IMR-90 (cell line): ENCODE measurements around the gene WDR11. TPM values are rescaled to one million over a fixed set of nuclear protein-coding genes. Genes with fewer than 3 reads are reported as not detected.

Experiments used
- ATAC-seq: fragments of 200-7000 bp; cut with Tn5 transposase; 2 replicates; pipeline ENCODE4 v1.9.1; 2020; ENCODE audit warnings: low read depth, mild to moderate bottlenecking, moderate library complexity
- BruUV-seq: library from RNA; stranded (reverse); fragments of 400-500 nt; replicated peaks from 2 replicates; lab custom pipeline; 2021; lab: Mats Ljungman, UMichigan
- CTCF ChIA-PET: fragments of 300-600 bp; formaldehyde crosslinking; extraction: SDS; loops from one replicate; lab custom pipeline; 2021; ENCODE audit warnings: antibody characterized with exemption; lab: Yijun Ruan, JAX
- POLR2A ChIA-PET: fragments of 300-600 bp; sonication (Branson Sonifier 250); formaldehyde crosslinking; loops from one replicate; lab custom pipeline; 2022; ENCODE audit warnings: antibody characterized with exemption; ENCODE audit not compliant: unreplicated experiment; lab: Charles Lee
- DNase-seq: peaks from one replicate; pipeline ENCODE4 v3.0.0; 2013
- H2AFZ ChIP-seq: replicated peaks from 2 replicates; pipeline ENCODE3; 2013; ENCODE audit warnings: low read length, mild to moderate bottlenecking; ENCODE audit not compliant: poor library complexity
- H2AK5ac ChIP-seq: 2 replicates; pipeline ENCODE4 v1.6.1; 2013; ENCODE audit warnings: low read depth, low read length, inconsistent platforms
- H2AK9ac ChIP-seq: replicated peaks from 2 replicates; pipeline ENCODE3; 2013; ENCODE audit warnings: mild to moderate bottlenecking, low read depth, low read length, moderate library complexity; ENCODE audit not compliant: poor library complexity
- H2BK120ac ChIP-seq: 2 replicates; pipeline ENCODE4 v1.6.1; 2013; ENCODE audit warnings: low read depth, low read length, inconsistent platforms
- H2BK15ac ChIP-seq: 3 replicates; pipeline ENCODE4 v1.6.1; 2013; ENCODE audit warnings: low read depth, low read length, inconsistent platforms
- H2BK20ac ChIP-seq: 2 replicates; pipeline ENCODE4 v1.6.1; 2013; ENCODE audit warnings: low read depth, mild to moderate bottlenecking, inconsistent platforms, low read length, moderate library complexity
- H2BK5ac ChIP-seq: 2 replicates; pipeline ENCODE4 v1.6.1; 2013; ENCODE audit warnings: mild to moderate bottlenecking, low read depth, low read length, inconsistent platforms; ENCODE audit not compliant: poor library complexity, severe bottlenecking
- H3K14ac ChIP-seq: replicated peaks from 2 replicates; pipeline ENCODE4 v1.6.1; 2013; ENCODE audit warnings: low read depth, low read length, inconsistent platforms
- H3K18ac ChIP-seq: 2 replicates; pipeline ENCODE4 v1.6.1; 2013; ENCODE audit warnings: low read depth, low read length, control low read depth
- H3K23ac ChIP-seq: 2 replicates; pipeline ENCODE4 v1.6.1; 2013; ENCODE audit warnings: low read depth, low read length, inconsistent platforms
- H3K27ac ChIP-seq: 2 replicates; pipeline ENCODE4 v1.5.1; 2013; ENCODE audit warnings: mild to moderate bottlenecking, control low read depth, low read length; ENCODE audit not compliant: insufficient read depth
- H3K27me3 ChIP-seq: 2 replicates; pipeline ENCODE4 v1.6.1; 2013; ENCODE audit warnings: low read length; ENCODE audit not compliant: control insufficient read depth, insufficient read depth
- H3K36me3 ChIP-seq: 2 replicates; pipeline ENCODE4 v1.6.1; 2013; ENCODE audit warnings: low read length, mixed read lengths; ENCODE audit not compliant: control insufficient read depth, insufficient read depth
- H3K4ac ChIP-seq: 2 replicates; pipeline ENCODE4 v1.6.1; 2013; ENCODE audit warnings: low read depth, low read length, inconsistent platforms
- H3K4me1 ChIP-seq: 2 replicates; pipeline ENCODE4 v1.6.1; 2013; ENCODE audit warnings: low read length, mixed read lengths; ENCODE audit not compliant: control insufficient read depth, insufficient read depth
- H3K4me2 ChIP-seq: 2 replicates; pipeline ENCODE4 v1.6.1; 2013; ENCODE audit warnings: low read depth, mild to moderate bottlenecking, control low read depth, low read length, moderate library complexity
- H3K4me3 ChIP-seq: 2 replicates; pipeline ENCODE4 v1.5.1; 2013; ENCODE audit warnings: low read depth, mild to moderate bottlenecking, control low read depth, low read length, moderate library complexity; ENCODE audit not compliant: insufficient read depth
- H3K56ac ChIP-seq: 2 replicates; pipeline ENCODE4 v1.6.1; 2013; ENCODE audit warnings: low read length, inconsistent platforms; ENCODE audit not compliant: insufficient read depth; ENCODE audit errors: extremely low read depth
- H3K79me1 ChIP-seq, 2 experiments: 2 replicates each; pipeline ENCODE4 v1.6.1; 2013; ENCODE audit warnings: low read length in 2 of 2, inconsistent platforms in 1 of 2, low read depth in 1 of 2
- H3K9ac ChIP-seq: 2 replicates; pipeline ENCODE4 v1.6.1; 2013; ENCODE audit warnings: low read depth, low read length, control low read depth
- H3K9me1 ChIP-seq: 2 replicates; pipeline ENCODE4 v1.6.1; 2013; ENCODE audit warnings: low read length, inconsistent platforms; ENCODE audit not compliant: insufficient read depth
- H3K9me3 ChIP-seq: 2 replicates; pipeline ENCODE4 v1.6.1; 2013; ENCODE audit warnings: low read length; ENCODE audit not compliant: control insufficient read depth, insufficient read depth
- H4K20me1 ChIP-seq: 2 replicates; pipeline ENCODE4 v1.6.1; 2013; ENCODE audit warnings: low read length, inconsistent platforms; ENCODE audit not compliant: insufficient read depth
- H4K5ac ChIP-seq: 2 replicates; pipeline ENCODE4 v1.6.1; 2013; ENCODE audit warnings: mild to moderate bottlenecking, low read depth, low read length, control low read depth
- H4K8ac ChIP-seq, 2 experiments: 2 replicates each; pipeline ENCODE4 v1.6.1; 2013; ENCODE audit warnings: low read depth in 2 of 2, low read length in 2 of 2, control low read depth in 1 of 2, inconsistent platforms in 1 of 2
- H4K91ac ChIP-seq: 2 replicates; pipeline ENCODE4 v1.6.1; 2013; ENCODE audit warnings: low read depth, low read length, inconsistent platforms; ENCODE audit not compliant: insufficient read depth
- BHLHE40 ChIP-seq: fragments of 150-350 bp; IDR thresholded peaks from 2 replicates; pipeline ENCODE4 v1.6.1; 2016; ENCODE audit warnings: mild to moderate bottlenecking, low read depth, low read length
- CHD1 ChIP-seq: IDR thresholded peaks from 2 replicates; pipeline ENCODE4 v1.6.1; 2012; ENCODE audit warnings: low read depth, low read length, improper control_type of control experiment
- FOS ChIP-seq: fragments of 150-350 bp; IDR thresholded peaks from 2 replicates; pipeline ENCODE4 v1.6.1; 2016; ENCODE audit warnings: low read depth, low read length
- MAFK ChIP-seq: IDR thresholded peaks from 2 replicates; pipeline ENCODE4 v1.6.1; 2012; ENCODE audit warnings: low read depth, low read length, improper control_type of control experiment
- MXI1 ChIP-seq: IDR thresholded peaks from 2 replicates; pipeline ENCODE4 v1.6.1; 2012; ENCODE audit warnings: low read depth, mild to moderate bottlenecking, low read length, moderate library complexity, borderline replicate concordance
- RAD21 ChIP-seq: IDR thresholded peaks from 2 replicates; pipeline ENCODE4 v1.6.1; 2012; ENCODE audit warnings: low read length, improper control_type of control experiment
- RCOR1 ChIP-seq: IDR thresholded peaks from 2 replicates; pipeline ENCODE4 v1.6.1; 2012; ENCODE audit warnings: mild to moderate bottlenecking, low read length, improper control_type of control experiment; ENCODE audit not compliant: insufficient replicate concordance
- WGBS, 2 experiments: methylation state at CpG; one replicate each; pipeline versions ENCODE4 v1.1.5 to v1.1.7; 2013; ENCODE audit warnings: missing lambda C conversion rate in 2 of 2; ENCODE audit not compliant: insufficient read length in 1 of 2; ENCODE audit errors: extremely low coverage in 2 of 2; 5-methylcytosine and 5-hydroxymethylcytosine counted together
- dilution Hi-C: fragments of 300-500 bp; cut with HindIII; formaldehyde crosslinking; loops from one replicate; pipeline ENCODE4 v1.14.3; 2018; ENCODE audit warnings: low sequenced_read_pairs; ENCODE audit not compliant: unreplicated experiment
- in situ Hi-C: fragments of 300-500 bp; cut with MboI; formaldehyde crosslinking; loops from 3 replicates; pipeline ENCODE4 v1.14.3; 2019; ENCODE audit warnings: low sequenced_read_pairs, inconsistent platforms, mixed read lengths
- intact Hi-C: fragments of 100-400 bp; cut with micrococcal nuclease; formaldehyde crosslinking; loops from 2 replicates; pipeline ENCODE4 v1.10.0; 2022
- polyA plus RNA-seq, 3 experiments: library from polyadenylated mRNA; depleted of rRNA; stranded (reverse); fragments of >200 nt; gene quantifications; 2 replicates each; pipeline ENCODE4 v1.2.3, GENCODE V29; 2012; ENCODE audit warnings: low replicate concordance in 1 of 3
- total RNA-seq: library from RNA; depleted of rRNA; stranded (reverse); fragments of >200 nt; gene quantifications from 2 replicates; pipeline ENCODE4 v1.2.3, GENCODE V29; 2012
- TF ChIP-seq, protein P1 (sequence below): fragments of 150-350 bp; IDR thresholded peaks from 2 replicates; pipeline ENCODE4 v1.6.1; 2016; ENCODE audit warnings: low read depth, mild to moderate bottlenecking, low read length, moderate library complexity, borderline replicate concordance

WDR11 gene
- total and polyA plus RNA-seq, 2 of the 4 experiments (the other 2 are of a cell fraction), result 31.6 to 62.6 TPM

DNA sequence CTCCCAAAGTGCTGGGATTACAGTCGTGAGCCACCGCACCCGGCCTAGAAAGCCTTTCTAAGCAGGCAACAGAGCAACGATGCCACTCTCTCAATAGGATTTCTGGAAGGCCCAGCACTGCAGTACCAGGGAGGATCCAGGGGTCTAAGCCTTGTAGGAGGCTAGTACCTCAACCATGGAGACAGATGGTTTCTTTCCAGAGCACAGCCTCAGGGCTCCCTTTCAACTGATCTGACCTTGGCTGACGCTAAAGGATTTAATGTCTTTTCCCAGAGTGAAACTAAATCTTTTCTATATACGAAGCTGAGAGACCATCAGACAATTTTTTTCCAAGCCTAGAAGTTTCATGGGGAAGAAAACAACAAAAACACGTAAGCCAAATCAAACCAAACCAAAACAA, 78.0 kb downstream of the WDR11 start:
- no TSS peak for BruUV-seq
- Histone ChIP-seq H2BK15ac (no peak overlapping the region), H2AFZ (no peak overlapping the region), H3K36me3 (no peaks in the 10 kb centered on the region), H3K9ac (no peak overlapping the region), H2BK20ac (no peak overlapping the region), H3K4me3 (no peak overlapping the region), H3K9me3 (no peaks in the 10 kb centered on the region), H4K5ac (no peak overlapping the region), H3K18ac (no peak overlapping the region), H3K14ac (no peak overlapping the region), H2AK5ac (no peak overlapping the region), H3K4ac (no peak overlapping the region), H2BK120ac (no peak overlapping the region), H4K20me1 (no peaks in the 10 kb centered on the region), H4K91ac (no peak overlapping the region), H2BK5ac (no peak overlapping the region), H3K4me2 (no peak overlapping the region), H3K27ac (no peak overlapping the region), H3K56ac (no peak overlapping the region), H4K8ac (no peak overlapping the region), H3K27me3 (no peaks in the 10 kb centered on the region), H3K4me1 (no peaks in the 10 kb centered on the region), H3K23ac (no peak overlapping the region), H2AK9ac (no peak overlapping the region), H3K79me1 (no peaks in the 10 kb centered on the region), H3K9me1 (no peaks in the 10 kb centered on the region)
- ATAC-seq, result no peak
- no peak for DNase-seq
- ChIA-PET CTCF (no interaction called here), POLR2A (no interaction called here)
- intact Hi-C loops (no loop called here), dilution Hi-C loops (no loop called here), in situ Hi-C loops (no loop called here)
- TF ChIP-seq RAD21, result no peak
- TF ChIP-seq RCOR1, result no peak
- TF ChIP-seq CHD1, result no peak
- no peak for TF ChIP-seq FOS
- TF ChIP-seq MAFK, result no peak
- TF ChIP-seq MXI1, result no peak
- no peak for TF ChIP-seq BHLHE40
- TF ChIP-seq, protein P1, sequence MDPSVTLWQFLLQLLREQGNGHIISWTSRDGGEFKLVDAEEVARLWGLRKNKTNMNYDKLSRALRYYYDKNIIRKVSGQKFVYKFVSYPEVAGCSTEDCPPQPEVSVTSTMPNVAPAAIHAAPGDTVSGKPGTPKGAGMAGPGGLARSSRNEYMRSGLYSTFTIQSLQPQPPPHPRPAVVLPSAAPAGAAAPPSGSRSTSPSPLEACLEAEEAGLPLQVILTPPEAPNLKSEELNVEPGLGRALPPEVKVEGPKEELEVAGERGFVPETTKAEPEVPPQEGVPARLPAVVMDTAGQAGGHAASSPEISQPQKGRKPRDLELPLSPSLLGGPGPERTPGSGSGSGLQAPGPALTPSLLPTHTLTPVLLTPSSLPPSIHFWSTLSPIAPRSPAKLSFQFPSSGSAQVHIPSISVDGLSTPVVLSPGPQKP, result no peak
- 59% methylated on average over 3 of the region's 7 CpGs; no CpG with 5 or more reads in 1 of the 2 experiments for WGBS, 2 experiments
